22Rv1 (cell line): ENCODE results near the gene GSTO2.

ENCODE experiments used
- CTCF ChIP-seq: fragments of 450-650 bp; IDR thresholded peaks from 2 replicates; pipeline ENCODE4 v1.5.1; 2017; ENCODE audit warnings: mild to moderate bottlenecking
- ZFX ChIP-seq: fragments of 450-650 bp; IDR thresholded peaks from 2 replicates; pipeline ENCODE4 v1.6.1; 2017; ENCODE audit warnings: antibody characterized with exemption, borderline replicate concordance

GRCh38 chr10:104351061-104351702 is 82.2 kb downstream of the GSTO2 start:
- no peak for TF ChIP-seq CTCF
- no peak for TF ChIP-seq ZFX
